ENCODE results near the gene OR52B6.

- TF ChIP-seq CTCF (tag by site-specific recombination; IDR thresholded peaks at IDR 0.05): no peak
- no peak for TF ChIP-seq PRDM4 (tag by site-specific recombination; IDR thresholded peaks at IDR 0.05)
- no peak for TF ChIP-seq ZBTB10 (tag by site-specific recombination; IDR thresholded peaks at IDR 0.05)
- no peak for TF ChIP-seq ZBTB20 (tag by site-specific recombination; IDR thresholded peaks at IDR 0.05)
- no peak for TF ChIP-seq ZNF37A (tag by site-specific recombination; IDR thresholded peaks at IDR 0.05)
- no peak for TF ChIP-seq ZNF830 (tag by site-specific recombination; IDR thresholded peaks at IDR 0.05; ENCODE audit: low read depth)
- TF ChIP-seq PRDM1 (tag by site-specific recombination; IDR thresholded peaks at IDR 0.05): no peak
- no peak for TF ChIP-seq ZNF776 (tag by site-specific recombination; IDR thresholded peaks at IDR 0.05; ENCODE audit: borderline replicate concordance)
- no peak for TF ChIP-seq ATF2 (tag by site-specific recombination; IDR thresholded peaks at IDR 0.05; ENCODE audit: low read depth)
- no peak for TF ChIP-seq SCRT1 (tag by site-specific recombination; IDR thresholded peaks at IDR 0.05; ENCODE audit: borderline replicate concordance)
- TF ChIP-seq ZNF580 (tag by site-specific recombination; IDR thresholded peaks at IDR 0.05): no peak
Observed at GRCh38 chr11:5596607-5597201, 16.0 kb downstream of the OR52B6 start, which contains the start of gene TRIM6.
